GM12801 (cell line): ENCODE data around the gene DIRAS1.

Experiments used
- CTCF ChIP-seq: IDR thresholded peaks from one replicate; pipeline ENCODE4 v1.5.1; 2011; ENCODE audit warnings: control low read depth; ENCODE audit not compliant: insufficient read length; ENCODE audit errors: extremely low read depth

Gene DIRAS1

GRCh38 chr19:2759362-2759761, 38.2 kb upstream of the DIRAS1 start:
- TF ChIP-seq CTCF, result no peak

GRCh38 chr19:2758601-2759313, 37.6 kb upstream of the DIRAS1 start:
- TF ChIP-seq CTCF, result no peak

GRCh38 chr19:2756921-2757881, 36.0 kb upstream of the DIRAS1 start:
- TF ChIP-seq CTCF, result no peak

GRCh38 chr19:2756477-2756876, 35.3 kb upstream of the DIRAS1 start:
- TF ChIP-seq CTCF, result no peak

- no peak for TF ChIP-seq CTCF
These were observed 34.6 kb upstream of the DIRAS1 start for GRCh38 chr19:2755811-2756210.

- no peak for TF ChIP-seq CTCF
These were observed 34.2 kb upstream of the DIRAS1 start for GRCh38 chr19:2755448-2755705.

GRCh38 chr19:2754659-2755447, 33.7 kb upstream of the DIRAS1 start:
- TF ChIP-seq CTCF, result no peak
